GM04503 (cell line): ENCODE results near the gene FOXRED2.
A peak's percentile ranks its signal among the peaks of the same experiment; 100 is the strongest.

Experiments used
- DNase-seq: peaks from one replicate; pipeline ENCODE4 v3.0.0-alpha.2; 2012; ENCODE audit warnings: low read depth

Gene FOXRED2

GRCh38 chr22:36449596-36450175 is 57.2 kb downstream of the FOXRED2 start:
- DNase-seq: no peak

GRCh38 chr22:36447632-36448031 is 59.2 kb downstream of the FOXRED2 start:
- no peak for DNase-seq

- peak; percentile 88 for DNase-seq
Observed at GRCh38 chr22:36445158-36445668, 61.6 kb downstream of the FOXRED2 start.

GRCh38 chr22:36443198-36443770 is 63.6 kb downstream of the FOXRED2 start:
- no peak for DNase-seq

- no peak for DNase-seq
Observed at GRCh38 chr22:36442506-36443197, 64.2 kb downstream of the FOXRED2 start.

GRCh38 chr22:36440429-36441002 is 66.3 kb downstream of the FOXRED2 start:
- DNase-seq: no peak

GRCh38 chr22:36439481-36440271 is 67.2 kb downstream of the FOXRED2 start:
- DNase-seq: peak; percentile 71
